SU-DHL-6 (cell line): Measurements from ENCODE around the gene CDK13.

Experiments
- H2AFZ ChIP-seq: fragments of 200-600 bp; sonication (generic); 2 replicates; pipeline ENCODE4 v1.6.1; 2014; ENCODE audit warnings: low read depth, mild to moderate bottlenecking, moderate library complexity, mixed read lengths, antibody characterized with exemption, low read length; ENCODE audit not compliant: severe bottlenecking
- H3F3A ChIP-seq: fragments of 200-600 bp; shearing (Covaris generic); 2 replicates; pipeline ENCODE4 v1.6.0; 2016; ENCODE audit warnings: antibody characterized with exemption, mild to moderate bottlenecking; ENCODE audit not compliant: insufficient read depth
- H3K27ac ChIP-seq: fragments of 200-600 bp; sonication (generic); 2 replicates; pipeline ENCODE4 v1.5.1; 2016; ENCODE audit warnings: low read depth, mild to moderate bottlenecking, low read length, moderate library complexity, mixed read lengths
- H3K27me3 ChIP-seq: fragments of 200-600 bp; sonication (generic), shearing (Covaris generic); 2 replicates; pipeline ENCODE4 v1.6.0; 2014; ENCODE audit warnings: mild to moderate bottlenecking, low read length
- H3K36me3 ChIP-seq: fragments of 200-600 bp; sonication (generic); 2 replicates; pipeline ENCODE4 v1.6.1; 2014; ENCODE audit warnings: mild to moderate bottlenecking, low read length, mixed read lengths
- H3K4me2 ChIP-seq: fragments of 300-600, 200-600 bp; shearing (Covaris generic), sonication (generic); 2 replicates; pipeline ENCODE4 v1.6.0; 2014; ENCODE audit warnings: low read length, low read depth, mild to moderate bottlenecking; ENCODE audit not compliant: poor library complexity, severe bottlenecking
- H3K4me3 ChIP-seq: fragments of 200-600 bp; sonication (generic); 2 replicates; pipeline ENCODE4 v1.5.1; 2014; ENCODE audit warnings: antibody characterized with exemption, low read length, mild to moderate bottlenecking, mixed read lengths; ENCODE audit not compliant: insufficient read depth, poor library complexity, severe bottlenecking
- H3K79me2 ChIP-seq: fragments of 200-600 bp; sonication (generic); 2 replicates; pipeline ENCODE4 v1.6.1; 2014; ENCODE audit warnings: mild to moderate bottlenecking, low read length, moderate library complexity; ENCODE audit not compliant: insufficient read depth
- H3K9ac ChIP-seq: fragments of 200-600 bp; sonication (generic); 2 replicates; pipeline ENCODE4 v1.7.0; 2014; ENCODE audit warnings: mild to moderate bottlenecking, low read length
- H3K9me2 ChIP-seq: fragments of 200-600 bp; sonication (generic); replicated peaks from 2 replicates; pipeline ENCODE4 v1.6.1; 2014; ENCODE audit warnings: low read length; ENCODE audit not compliant: insufficient read depth
- H3K9me3 ChIP-seq: fragments of 200-600 bp; sonication (generic); 2 replicates; pipeline ENCODE4 v1.6.1; 2014; ENCODE audit warnings: low read length, mixed read lengths; ENCODE audit not compliant: insufficient read depth
- H4K20me1 ChIP-seq: fragments of 200-600 bp; sonication (generic); 2 replicates; pipeline ENCODE4 v1.6.1; 2014; ENCODE audit warnings: low read depth, mild to moderate bottlenecking, antibody characterized with exemption, low read length, moderate library complexity, mixed read lengths
- EZH2phosphoT487 ChIP-seq: fragments of 200-600 bp; sonication (generic), shearing (Covaris generic); conservative IDR thresholded peaks from 2 replicates; pipeline ENCODE4 v1.6.1; 2018; ENCODE audit warnings: mild to moderate bottlenecking, antibody characterized with exemption, low read length, moderate library complexity, mixed read lengths
- TF ChIP-seq, protein P1 (sequence below): fragments of 200-600 bp; sonication (generic); IDR thresholded peaks from one replicate; pipeline ENCODE4 v1.5.1; 2017; ENCODE audit warnings: antibody characterized with exemption, mild to moderate bottlenecking, low read length, moderate library complexity; ENCODE audit not compliant: insufficient read depth, poor library complexity, severe bottlenecking

The CDK13 gene

DNA sequence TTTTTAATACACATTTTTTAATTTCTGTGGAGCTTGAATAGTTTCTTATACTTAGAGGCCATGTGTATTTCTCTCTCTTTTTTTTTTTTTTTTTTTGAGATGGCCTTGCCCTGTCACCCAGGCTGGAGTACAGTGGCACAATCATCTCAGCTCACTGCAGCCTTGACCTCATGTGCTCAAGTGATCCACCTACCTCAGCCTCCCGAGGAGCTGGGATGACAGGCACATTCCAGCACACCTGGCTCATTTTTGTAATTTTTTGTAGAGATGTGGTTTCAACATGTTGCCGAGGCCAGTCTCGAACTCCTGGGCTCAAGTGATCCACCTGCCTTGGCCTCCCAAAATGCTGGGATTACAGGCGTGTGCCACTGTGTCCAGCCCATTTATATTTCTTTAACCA, 64.3 kb downstream of the CDK13 start:
- H3K9me2 ChIP-seq, result no peaks in the 10 kb centered on the region
- H3K27ac ChIP-seq, result no peak overlapping the region
- no peaks in the 10 kb centered on the region for H3K27me3 ChIP-seq
- H3K4me3 ChIP-seq, result no peak overlapping the region
- no peak overlapping the region for H2AFZ ChIP-seq
- 0 out of 2 replicates have a peak, but pooled peaks cover 9% of the 10 kb centered on the region for H3F3A ChIP-seq
- no peaks in the 10 kb centered on the region for H3K79me2 ChIP-seq
- peaks cover 24% of the 10 kb centered on the region for H3K36me3 ChIP-seq
- H3K4me2 ChIP-seq, result no peak overlapping the region
- TF ChIP-seq, protein P1, sequence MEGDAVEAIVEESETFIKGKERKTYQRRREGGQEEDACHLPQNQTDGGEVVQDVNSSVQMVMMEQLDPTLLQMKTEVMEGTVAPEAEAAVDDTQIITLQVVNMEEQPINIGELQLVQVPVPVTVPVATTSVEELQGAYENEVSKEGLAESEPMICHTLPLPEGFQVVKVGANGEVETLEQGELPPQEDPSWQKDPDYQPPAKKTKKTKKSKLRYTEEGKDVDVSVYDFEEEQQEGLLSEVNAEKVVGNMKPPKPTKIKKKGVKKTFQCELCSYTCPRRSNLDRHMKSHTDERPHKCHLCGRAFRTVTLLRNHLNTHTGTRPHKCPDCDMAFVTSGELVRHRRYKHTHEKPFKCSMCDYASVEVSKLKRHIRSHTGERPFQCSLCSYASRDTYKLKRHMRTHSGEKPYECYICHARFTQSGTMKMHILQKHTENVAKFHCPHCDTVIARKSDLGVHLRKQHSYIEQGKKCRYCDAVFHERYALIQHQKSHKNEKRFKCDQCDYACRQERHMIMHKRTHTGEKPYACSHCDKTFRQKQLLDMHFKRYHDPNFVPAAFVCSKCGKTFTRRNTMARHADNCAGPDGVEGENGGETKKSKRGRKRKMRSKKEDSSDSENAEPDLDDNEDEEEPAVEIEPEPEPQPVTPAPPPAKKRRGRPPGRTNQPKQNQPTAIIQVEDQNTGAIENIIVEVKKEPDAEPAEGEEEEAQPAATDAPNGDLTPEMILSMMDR, result no peak
- no peak for TF ChIP-seq EZH2phosphoT487
- H3K9me3 ChIP-seq, result no peaks in the 10 kb centered on the region
- H3K9ac ChIP-seq, result no peak overlapping the region
- H4K20me1 ChIP-seq, result no peaks in the 10 kb centered on the region

DNA sequence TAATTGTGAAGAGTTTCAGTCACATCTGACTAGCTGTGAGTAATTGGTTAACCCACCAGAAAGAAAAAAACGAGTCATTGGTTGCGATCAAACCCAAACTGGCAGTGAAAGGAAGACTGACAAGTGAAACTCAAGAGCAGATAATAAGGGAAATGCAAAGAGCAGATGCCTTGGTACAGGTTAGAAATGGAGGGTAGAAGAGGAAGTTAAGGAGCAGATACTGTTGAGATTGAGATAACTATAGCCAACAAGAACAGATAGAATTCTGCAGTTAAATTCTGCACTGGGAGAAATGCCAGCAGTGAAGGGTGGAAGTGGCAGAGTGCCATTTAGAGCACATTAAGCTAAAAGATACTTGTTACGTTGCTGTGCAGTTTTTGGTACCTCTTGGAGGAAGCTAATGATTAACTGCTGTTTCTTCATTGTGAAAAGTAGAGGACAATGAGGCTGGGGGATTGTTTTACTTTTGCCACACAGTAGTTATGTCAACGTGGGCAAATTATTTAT, 65.8 kb downstream of the CDK13 start:
- Histone ChIP-seq H3K4me2 (no peak overlapping the region), H3F3A (0 out of 2 replicates have a peak, but pooled peaks cover 9% of the 10 kb centered on the region), H3K27ac (no peak overlapping the region), H3K36me3 (peaks cover 19% of the 10 kb centered on the region), H3K27me3 (no peaks in the 10 kb centered on the region), H3K9me2 (no peaks in the 10 kb centered on the region), H3K9me3 (no peaks in the 10 kb centered on the region), H3K9ac (no peak overlapping the region), H2AFZ (no peak overlapping the region), H3K79me2 (no peaks in the 10 kb centered on the region), H4K20me1 (no peaks in the 10 kb centered on the region), H3K4me3 (no peak overlapping the region)
- no peak for TF ChIP-seq EZH2phosphoT487
- TF ChIP-seq, protein P1, result no peak

DNA sequence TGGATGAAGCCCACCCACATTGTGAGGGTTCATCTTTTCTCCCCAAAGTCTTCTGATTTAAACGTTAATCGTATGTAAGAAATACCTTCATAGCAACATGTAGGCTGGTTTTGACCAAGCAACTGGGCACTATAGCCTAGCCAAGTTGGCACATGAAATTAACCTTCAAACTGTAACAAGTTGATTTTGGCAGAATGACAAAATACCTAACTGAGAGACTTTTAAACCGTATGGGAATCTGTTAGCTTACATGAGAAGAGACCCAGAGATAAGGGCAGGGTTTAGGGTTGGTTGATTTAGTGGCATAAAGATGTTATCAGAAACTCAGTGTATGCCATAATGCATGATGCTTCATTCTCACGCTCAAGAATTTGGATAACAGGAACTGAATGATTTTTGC, 69.5 kb downstream of the CDK13 start:
- Histone ChIP-seq H3F3A (peaks cover 14% of the 10 kb centered on the region; the same call in 1 of the 2 replicates), H3K9ac (no peak overlapping the region), H3K79me2 (no peaks in the 10 kb centered on the region), H3K27me3 (no peaks in the 10 kb centered on the region), H4K20me1 (no peaks in the 10 kb centered on the region), H3K9me2 (no peaks in the 10 kb centered on the region), H3K27ac (no peak overlapping the region), H3K36me3 (peaks cover 19% of the 10 kb centered on the region), H3K9me3 (no peaks in the 10 kb centered on the region), H2AFZ (no peak overlapping the region), H3K4me2 (no peak overlapping the region), H3K4me3 (no peak overlapping the region)
- TF ChIP-seq EZH2phosphoT487, result no peak
- TF ChIP-seq, protein P1, result no peak

DNA sequence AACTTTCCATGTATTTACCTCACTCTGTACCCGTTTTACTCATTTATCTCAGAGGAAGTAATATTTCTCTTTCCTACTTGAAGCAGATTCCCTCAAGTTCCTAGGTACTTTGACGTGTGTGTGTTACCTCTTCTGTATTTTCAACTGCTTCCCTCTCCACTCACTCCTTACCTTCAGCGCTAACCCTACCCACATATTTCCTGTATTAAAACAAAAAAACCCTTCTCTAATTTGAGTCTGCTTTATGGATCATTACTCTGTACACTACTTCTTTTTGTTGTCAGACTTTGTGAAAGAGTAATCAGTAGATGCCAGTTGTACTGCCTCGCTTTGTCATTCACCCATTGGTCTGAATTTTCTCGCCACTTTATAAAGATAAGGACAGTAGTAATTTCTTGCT, 74.0 kb downstream of the CDK13 start:
- no peaks in the 10 kb centered on the region; the same call in 1 of the 2 replicates for H3K36me3 ChIP-seq
- TF ChIP-seq, protein P1, result no peak
- no peak for TF ChIP-seq EZH2phosphoT487
- H3K27me3 ChIP-seq, result no peaks in the 10 kb centered on the region
- no peaks in the 10 kb centered on the region for H3K9me3 ChIP-seq
- no peak overlapping the region for H3K4me3 ChIP-seq
- no peak overlapping the region for H2AFZ ChIP-seq
- peaks cover 4% of the 10 kb centered on the region; the same call in 1 of the 2 replicates for H3F3A ChIP-seq
- H3K4me2 ChIP-seq, result no peak overlapping the region
- H3K27ac ChIP-seq, result no peak overlapping the region
- H3K79me2 ChIP-seq, result no peaks in the 10 kb centered on the region
- H3K9ac ChIP-seq, result no peak overlapping the region
- H3K9me2 ChIP-seq, result no peaks in the 10 kb centered on the region
- H4K20me1 ChIP-seq, result no peaks in the 10 kb centered on the region
